Fibroblast of the aortic adventitia (primary cell): ENCODE measurements around the gene COPS4. TPM values are rescaled to one million over a fixed set of nuclear protein-coding genes. Genes with fewer than 3 reads are reported as not detected.
A peak's percentile ranks its signal among the peaks of the same experiment; 100 is the strongest.
"Not testable (repeated sequence)": the region's sequence is repeated elsewhere in the genome, so short reads cannot be mapped to it uniquely, and the experiment has no call there.

ENCODE experiments used
- DNase-seq: peaks from one replicate; pipeline ENCODE4 v3.0.0-alpha.2; 2010; ENCODE audit warnings: low read depth
- H3K4me3 ChIP-seq: 2 replicates; pipeline ENCODE4 v1.5.1; 2011; ENCODE audit warnings: low read depth, mild to moderate bottlenecking, control low read depth, low read length, moderate library complexity
- total RNA-seq: library from RNA; depleted of rRNA; stranded (reverse); fragments of >200 nt; gene quantifications from 2 replicates; pipeline ENCODE4 v1.2.3, GENCODE V29; 2012; ENCODE audit warnings: low replicate concordance
- TF ChIP-seq, protein P1 (sequence below): IDR thresholded peaks from 2 replicates; pipeline ENCODE4 v1.5.1; 2011; ENCODE audit warnings: mild to moderate bottlenecking, low read length, control low read depth, inconsistent platforms; ENCODE audit not compliant: insufficient read depth

Gene COPS4
- total RNA-seq, 1 donor, result 69.3 TPM

GRCh38 chr4:83054928-83055327, 19.9 kb downstream of the COPS4 start:
- TF ChIP-seq, protein P1, sequence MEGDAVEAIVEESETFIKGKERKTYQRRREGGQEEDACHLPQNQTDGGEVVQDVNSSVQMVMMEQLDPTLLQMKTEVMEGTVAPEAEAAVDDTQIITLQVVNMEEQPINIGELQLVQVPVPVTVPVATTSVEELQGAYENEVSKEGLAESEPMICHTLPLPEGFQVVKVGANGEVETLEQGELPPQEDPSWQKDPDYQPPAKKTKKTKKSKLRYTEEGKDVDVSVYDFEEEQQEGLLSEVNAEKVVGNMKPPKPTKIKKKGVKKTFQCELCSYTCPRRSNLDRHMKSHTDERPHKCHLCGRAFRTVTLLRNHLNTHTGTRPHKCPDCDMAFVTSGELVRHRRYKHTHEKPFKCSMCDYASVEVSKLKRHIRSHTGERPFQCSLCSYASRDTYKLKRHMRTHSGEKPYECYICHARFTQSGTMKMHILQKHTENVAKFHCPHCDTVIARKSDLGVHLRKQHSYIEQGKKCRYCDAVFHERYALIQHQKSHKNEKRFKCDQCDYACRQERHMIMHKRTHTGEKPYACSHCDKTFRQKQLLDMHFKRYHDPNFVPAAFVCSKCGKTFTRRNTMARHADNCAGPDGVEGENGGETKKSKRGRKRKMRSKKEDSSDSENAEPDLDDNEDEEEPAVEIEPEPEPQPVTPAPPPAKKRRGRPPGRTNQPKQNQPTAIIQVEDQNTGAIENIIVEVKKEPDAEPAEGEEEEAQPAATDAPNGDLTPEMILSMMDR, result peak; percentile 45
- peak; percentile 34 for DNase-seq
- H3K4me3 ChIP-seq, result no peak overlapping the region

DNA sequence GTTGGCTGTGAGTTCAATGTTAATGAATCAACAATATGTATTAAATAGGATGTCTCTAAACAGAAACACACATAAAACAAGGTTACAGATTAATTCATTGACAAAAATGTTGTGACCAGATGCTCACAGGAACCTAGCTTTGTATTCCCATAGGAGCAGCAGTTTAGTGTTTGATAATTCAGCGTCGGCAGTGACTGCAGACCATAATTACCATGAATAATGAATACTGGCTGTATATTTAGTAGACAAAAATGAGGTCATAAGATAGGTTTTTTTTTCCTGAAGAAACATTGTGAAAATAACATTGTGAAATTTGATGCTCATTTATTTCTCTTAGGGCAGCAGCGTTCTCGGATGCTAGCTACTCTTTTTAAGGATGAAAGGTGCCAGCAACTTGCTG, 27.8 kb downstream of the COPS4 start:
- no peak overlapping the region for H3K4me3 ChIP-seq
- TF ChIP-seq, protein P1, result no peak
- no peak for DNase-seq

DNA sequence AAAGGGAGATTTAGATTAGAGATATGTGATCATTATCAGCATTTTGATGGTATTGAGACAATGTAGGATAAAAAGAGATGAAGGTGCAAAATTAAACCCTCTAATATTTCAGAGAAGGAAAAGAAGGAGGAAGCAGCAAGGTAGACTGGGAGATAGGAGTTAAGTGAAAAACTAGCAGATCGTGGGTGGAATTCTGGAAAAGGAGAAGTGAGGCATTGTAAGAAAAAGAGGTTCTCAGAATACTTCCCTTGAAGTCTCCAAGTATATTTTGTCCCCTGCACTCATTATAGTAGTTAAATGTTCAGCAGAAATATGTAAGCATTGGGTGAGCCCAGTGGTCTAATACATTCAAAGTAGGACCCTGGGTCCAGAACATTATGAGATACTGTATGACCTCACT, 30.3 kb downstream of the COPS4 start:
- H3K4me3 ChIP-seq, result no peak overlapping the region
- TF ChIP-seq, protein P1, result no peak
- DNase-seq, result no peak

DNA sequence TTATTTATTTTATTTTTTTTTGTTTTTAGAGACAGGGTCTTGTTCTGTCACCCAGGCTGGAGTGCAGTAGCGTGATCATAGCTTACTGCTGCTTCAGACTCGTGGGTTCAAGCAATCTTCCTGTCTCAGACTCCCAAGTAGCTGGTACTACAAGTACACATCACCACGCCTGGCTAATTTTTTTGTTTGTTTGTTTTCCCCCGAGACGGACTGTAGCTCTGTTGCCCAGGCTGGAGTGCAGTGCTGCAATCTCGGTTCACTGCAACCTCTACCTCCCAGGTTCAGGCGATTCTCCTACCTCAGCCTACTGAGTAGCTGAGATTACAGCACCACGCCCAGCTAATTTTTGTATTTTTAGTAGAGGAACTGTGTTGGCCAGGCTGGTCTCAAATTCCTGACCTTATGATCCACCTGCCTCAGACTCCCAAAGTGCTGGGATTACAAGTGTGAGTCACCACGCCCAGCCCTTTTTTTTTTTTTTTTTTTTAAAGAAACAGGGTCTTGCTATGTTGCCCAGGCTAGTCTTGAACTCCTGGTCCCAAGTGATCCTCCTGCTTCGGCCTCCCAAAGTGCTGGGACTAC, 32.2 kb downstream of the COPS4 start:
- TF ChIP-seq, protein P1, result no peak
- no peak overlapping the region for H3K4me3 ChIP-seq
- DNase-seq, result no peak

DNA sequence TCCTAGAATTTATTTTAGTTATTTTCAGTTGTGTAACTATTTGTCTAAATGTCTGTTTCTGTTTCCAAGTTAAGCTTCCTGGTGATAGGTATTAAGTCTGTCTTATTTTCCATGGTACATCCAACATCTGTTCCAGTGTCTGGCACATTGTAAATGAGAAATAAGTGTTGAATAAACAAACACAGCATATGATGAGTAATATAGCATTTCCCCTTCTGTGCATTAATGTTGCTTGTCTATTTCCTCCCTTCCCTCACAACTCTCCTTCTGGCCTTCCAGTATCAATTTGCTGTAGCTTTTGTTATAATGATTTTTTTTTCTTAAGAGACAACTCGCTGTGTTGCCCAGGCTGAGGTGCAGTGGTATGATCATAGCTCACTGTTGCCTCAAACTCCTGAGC, 36.1 kb downstream of the COPS4 start:
- DNase-seq, result no peak
- TF ChIP-seq, protein P1, result no peak
- H3K4me3 ChIP-seq, result no peak overlapping the region

- H3K4me3 ChIP-seq, result no peak overlapping the region
- TF ChIP-seq, protein P1, result peak; percentile 75
- peak; percentile 90 for DNase-seq
These were observed 39.2 kb downstream of the COPS4 start for GRCh38 chr4:83074086-83074704.

GRCh38 chr4:83074783-83075182, 39.8 kb downstream of the COPS4 start:
- not testable (repeated sequence) for DNase-seq

More at GRCh38 chr4:83074783-83075182, 39.8 kb downstream of the COPS4 start:
- not testable (repeated sequence) for H3K4me3 ChIP-seq
